HL-60 (cell line): ENCODE results near the gene CEP128.

Experiments used
- DNase-seq, 2 experiments: peaks; one replicate each; pipeline ENCODE4 v3.0.0-alpha.2; 2010 to 2020; ENCODE audit warnings: low read depth in 1 of 2, low spot score in 1 of 2
- H3K27ac ChIP-seq: fragments of 250-450 bp; sonication (Bioruptor Pico); replicated peaks from 2 replicates; pipeline ENCODE4 v1.5.1; 2020; ENCODE audit warnings: mild to moderate bottlenecking, moderate library complexity
- H3K27me3 ChIP-seq: fragments of 250-450 bp; sonication (Bioruptor Pico); 2 replicates; pipeline ENCODE4 v1.5.1; 2021; ENCODE audit warnings: mild to moderate bottlenecking, moderate library complexity; ENCODE audit not compliant: insufficient read depth, poor library complexity, severe bottlenecking
- H3K4me3 ChIP-seq: replicated peaks from 2 replicates; pipeline ENCODE4 v1.5.1; 2011; ENCODE audit warnings: mild to moderate bottlenecking, control low read depth, low read length; ENCODE audit not compliant: insufficient read depth
- GABPA ChIP-seq: IDR thresholded peaks from 2 replicates; pipeline ENCODE4 v1.6.1; 2012; ENCODE audit warnings: low read depth
- POLR2AphosphoS5 ChIP-seq: IDR thresholded peaks from 2 replicates; pipeline ENCODE4 v1.6.1; 2012; ENCODE audit warnings: low read depth
- SPI1 ChIP-seq: IDR thresholded peaks from 2 replicates; pipeline ENCODE4 v1.6.1; 2012; ENCODE audit warnings: low read depth, mild to moderate bottlenecking, borderline replicate concordance
- TF ChIP-seq, protein P1 (sequence below): IDR thresholded peaks from 2 replicates; pipeline ENCODE4 v1.6.1; 2012; ENCODE audit warnings: low read depth; ENCODE audit not compliant: insufficient replicate concordance
- TF ChIP-seq, protein P2 (sequence below): IDR thresholded peaks from one replicate; pipeline ENCODE4 v1.5.1; 2011; ENCODE audit warnings: low read length, control low read depth, inconsistent platforms; ENCODE audit not compliant: insufficient read depth

Gene CEP128

DNA sequence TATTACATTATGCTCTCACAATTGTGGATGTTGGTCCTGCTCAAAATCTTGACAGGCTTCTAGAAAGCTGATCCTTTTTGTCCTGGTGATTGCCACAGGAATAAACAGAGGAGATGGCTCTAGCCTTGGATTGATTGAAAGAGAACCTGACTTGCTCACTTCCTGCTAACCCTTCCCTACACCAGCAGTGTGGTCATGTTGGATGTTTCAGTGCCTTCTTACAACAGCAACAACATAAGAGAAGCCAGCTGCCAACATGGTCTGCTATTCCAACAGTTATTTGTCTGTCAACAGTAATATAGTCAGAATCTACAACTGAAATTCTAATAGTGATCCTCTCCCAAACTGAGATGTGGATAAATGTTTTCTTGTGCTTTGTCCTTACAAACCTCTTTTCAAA lies 418.6 kb downstream of the CEP128 start:
- DNase-seq = no peak
- Histone ChIP-seq H3K4me3 (no peak overlapping the region), H3K27ac (no peak overlapping the region), H3K27me3 (no peaks in the 10 kb centered on the region)
- TF ChIP-seq POLR2AphosphoS5 (no peak), GABPA (no peak), SPI1 (no peak)
- TF ChIP-seq, protein P1, sequence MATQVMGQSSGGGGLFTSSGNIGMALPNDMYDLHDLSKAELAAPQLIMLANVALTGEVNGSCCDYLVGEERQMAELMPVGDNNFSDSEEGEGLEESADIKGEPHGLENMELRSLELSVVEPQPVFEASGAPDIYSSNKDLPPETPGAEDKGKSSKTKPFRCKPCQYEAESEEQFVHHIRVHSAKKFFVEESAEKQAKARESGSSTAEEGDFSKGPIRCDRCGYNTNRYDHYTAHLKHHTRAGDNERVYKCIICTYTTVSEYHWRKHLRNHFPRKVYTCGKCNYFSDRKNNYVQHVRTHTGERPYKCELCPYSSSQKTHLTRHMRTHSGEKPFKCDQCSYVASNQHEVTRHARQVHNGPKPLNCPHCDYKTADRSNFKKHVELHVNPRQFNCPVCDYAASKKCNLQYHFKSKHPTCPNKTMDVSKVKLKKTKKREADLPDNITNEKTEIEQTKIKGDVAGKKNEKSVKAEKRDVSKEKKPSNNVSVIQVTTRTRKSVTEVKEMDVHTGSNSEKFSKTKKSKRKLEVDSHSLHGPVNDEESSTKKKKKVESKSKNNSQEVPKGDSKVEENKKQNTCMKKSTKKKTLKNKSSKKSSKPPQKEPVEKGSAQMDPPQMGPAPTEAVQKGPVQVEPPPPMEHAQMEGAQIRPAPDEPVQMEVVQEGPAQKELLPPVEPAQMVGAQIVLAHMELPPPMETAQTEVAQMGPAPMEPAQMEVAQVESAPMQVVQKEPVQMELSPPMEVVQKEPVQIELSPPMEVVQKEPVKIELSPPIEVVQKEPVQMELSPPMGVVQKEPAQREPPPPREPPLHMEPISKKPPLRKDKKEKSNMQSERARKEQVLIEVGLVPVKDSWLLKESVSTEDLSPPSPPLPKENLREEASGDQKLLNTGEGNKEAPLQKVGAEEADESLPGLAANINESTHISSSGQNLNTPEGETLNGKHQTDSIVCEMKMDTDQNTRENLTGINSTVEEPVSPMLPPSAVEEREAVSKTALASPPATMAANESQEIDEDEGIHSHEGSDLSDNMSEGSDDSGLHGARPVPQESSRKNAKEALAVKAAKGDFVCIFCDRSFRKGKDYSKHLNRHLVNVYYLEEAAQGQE = no peak
- TF ChIP-seq, protein P2, sequence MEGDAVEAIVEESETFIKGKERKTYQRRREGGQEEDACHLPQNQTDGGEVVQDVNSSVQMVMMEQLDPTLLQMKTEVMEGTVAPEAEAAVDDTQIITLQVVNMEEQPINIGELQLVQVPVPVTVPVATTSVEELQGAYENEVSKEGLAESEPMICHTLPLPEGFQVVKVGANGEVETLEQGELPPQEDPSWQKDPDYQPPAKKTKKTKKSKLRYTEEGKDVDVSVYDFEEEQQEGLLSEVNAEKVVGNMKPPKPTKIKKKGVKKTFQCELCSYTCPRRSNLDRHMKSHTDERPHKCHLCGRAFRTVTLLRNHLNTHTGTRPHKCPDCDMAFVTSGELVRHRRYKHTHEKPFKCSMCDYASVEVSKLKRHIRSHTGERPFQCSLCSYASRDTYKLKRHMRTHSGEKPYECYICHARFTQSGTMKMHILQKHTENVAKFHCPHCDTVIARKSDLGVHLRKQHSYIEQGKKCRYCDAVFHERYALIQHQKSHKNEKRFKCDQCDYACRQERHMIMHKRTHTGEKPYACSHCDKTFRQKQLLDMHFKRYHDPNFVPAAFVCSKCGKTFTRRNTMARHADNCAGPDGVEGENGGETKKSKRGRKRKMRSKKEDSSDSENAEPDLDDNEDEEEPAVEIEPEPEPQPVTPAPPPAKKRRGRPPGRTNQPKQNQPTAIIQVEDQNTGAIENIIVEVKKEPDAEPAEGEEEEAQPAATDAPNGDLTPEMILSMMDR = no peak

DNA sequence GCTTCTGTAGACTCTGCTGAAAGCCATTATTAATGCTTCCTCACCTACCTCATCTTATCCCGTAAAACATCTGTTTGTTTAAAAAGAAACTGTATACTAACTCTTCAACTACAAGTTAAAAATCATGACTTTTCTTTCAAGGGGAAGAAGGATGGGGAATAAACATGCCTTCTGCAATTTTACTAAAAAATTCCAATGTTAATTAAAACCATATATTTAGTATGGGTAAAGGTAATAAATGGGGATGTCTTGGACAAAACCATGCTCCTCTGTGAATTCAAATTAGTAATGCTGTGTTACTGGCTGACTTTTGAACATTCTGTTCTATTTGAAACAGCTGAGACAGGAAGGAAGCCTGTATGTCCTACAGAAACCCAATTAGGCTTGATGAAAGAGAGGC lies 419.1 kb downstream of the CEP128 start:
- TF ChIP-seq, protein P1 = no peak
- TF ChIP-seq, protein P2 = no peak
- TF ChIP-seq POLR2AphosphoS5 = no peak
- DNase-seq = no peak
- Histone ChIP-seq H3K27me3 (no peaks in the 10 kb centered on the region), H3K27ac (no peak overlapping the region), H3K4me3 (no peak overlapping the region)

DNA sequence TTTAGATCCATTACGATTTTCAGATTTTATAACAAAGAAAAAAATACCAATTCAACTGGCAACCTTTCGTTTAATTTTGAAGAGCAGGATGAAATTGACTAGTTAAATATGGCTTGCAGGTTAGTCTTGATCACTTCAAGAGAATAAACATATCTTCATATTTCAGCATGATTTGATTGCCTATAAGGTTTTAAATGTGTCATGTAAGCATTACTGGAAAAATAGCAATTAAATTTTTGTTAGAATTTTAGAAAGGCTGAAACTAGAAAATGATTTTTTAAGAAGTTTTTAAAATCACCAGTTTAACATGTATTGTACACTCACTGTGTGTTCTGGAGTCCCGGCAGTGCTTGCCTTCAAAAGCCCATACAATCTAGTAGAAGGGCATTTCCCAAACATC lies 420.1 kb downstream of the CEP128 start:
- no peak overlapping the region for H3K4me3 ChIP-seq
- no peak for DNase-seq
- no peaks in the 10 kb centered on the region for H3K27me3 ChIP-seq
- TF ChIP-seq POLR2AphosphoS5 (no peak), GABPA (no peak), SPI1 (no peak)
- TF ChIP-seq, protein P2 = no peak
- TF ChIP-seq, protein P1 = no peak
- H3K27ac ChIP-seq = no peak overlapping the region
